HG02610 (cell line): ENCODE results near the gene PKN2.
"Not testable (repeated sequence)": the region's sequence is repeated elsewhere in the genome, so short reads cannot be mapped to it uniquely, and the experiment has no call there.

ENCODE experiments used
- ATAC-seq: cut with Tn5 transposase; IDR thresholded peaks from one replicate; pipeline ENCODE4 v1.9.1; 2021; ENCODE audit warnings: mild to moderate bottlenecking, moderate library complexity; ENCODE audit not compliant: unreplicated experiment

Gene PKN2

DNA sequence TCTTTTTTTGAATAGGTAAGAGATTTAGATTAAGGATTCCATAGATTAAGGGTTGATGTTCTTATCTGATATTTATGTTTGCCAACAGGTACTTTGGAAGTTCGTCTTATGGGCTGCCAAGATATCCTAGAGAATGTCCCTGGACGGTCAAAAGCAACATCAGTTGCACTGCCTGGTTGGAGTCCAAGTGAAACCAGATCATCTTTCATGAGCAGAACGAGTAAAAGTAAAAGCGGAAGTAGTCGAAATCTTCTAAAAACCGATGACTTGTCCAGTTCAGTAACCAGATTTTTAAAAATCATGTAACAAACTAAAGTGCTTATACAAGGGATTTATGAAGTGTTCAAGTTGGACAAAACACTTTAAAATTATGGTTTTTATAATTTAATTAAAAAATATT is 100.5 kb downstream of the PKN2 start:
- ATAC-seq: no peak

DNA sequence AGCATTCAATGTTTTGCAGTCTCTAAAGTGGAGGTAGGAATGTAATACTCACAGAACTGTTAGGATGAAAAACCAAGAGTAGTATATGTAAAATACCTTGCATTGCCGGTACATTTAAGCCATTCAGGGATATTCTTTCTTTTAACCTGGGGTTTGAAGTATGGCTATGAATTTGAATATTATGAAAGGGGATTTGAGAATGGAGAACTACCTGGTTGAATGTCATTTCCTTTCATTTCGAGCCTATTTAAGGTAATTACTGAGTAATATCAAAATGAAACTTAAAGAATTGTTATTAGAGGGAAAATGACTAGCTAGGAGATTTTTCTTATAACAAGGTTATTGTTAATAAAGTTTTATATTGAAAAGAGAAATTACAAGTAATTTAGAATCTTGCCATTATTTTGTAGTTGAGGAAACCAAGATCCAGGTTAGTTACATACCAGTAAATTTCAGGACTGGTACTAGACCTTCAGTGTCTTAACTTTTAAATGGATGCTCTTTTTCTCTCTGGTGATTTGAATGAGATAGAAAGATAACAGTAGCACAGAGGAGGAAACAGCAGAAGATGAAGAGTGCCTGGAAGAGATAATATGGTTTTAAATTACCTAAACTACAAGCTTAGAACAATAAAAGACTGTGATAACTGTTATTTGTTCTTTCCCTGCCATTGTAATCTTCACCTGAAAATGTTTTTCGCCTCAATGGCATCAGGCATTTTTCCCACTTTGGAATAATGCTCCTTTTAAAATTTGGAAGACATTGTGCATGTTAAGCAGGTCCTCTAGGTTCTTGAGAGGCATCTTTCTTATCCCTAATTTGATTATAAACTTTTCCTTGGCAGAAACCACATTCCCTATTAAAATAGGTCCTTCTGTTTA is 103.2 kb downstream of the PKN2 start:
- no peak for ATAC-seq

- no peak for ATAC-seq
These were observed 107.1 kb downstream of the PKN2 start for GRCh38 chr1:88791192-88791591.

- no peak for ATAC-seq
These were observed 115.4 kb downstream of the PKN2 start for GRCh38 chr1:88799491-88799890.

- ATAC-seq: no peak
These were observed 116.4 kb downstream of the PKN2 start for GRCh38 chr1:88800382-88801051.

GRCh38 chr1:88801575-88802208 is 117.6 kb downstream of the PKN2 start:
- ATAC-seq: no peak

DNA sequence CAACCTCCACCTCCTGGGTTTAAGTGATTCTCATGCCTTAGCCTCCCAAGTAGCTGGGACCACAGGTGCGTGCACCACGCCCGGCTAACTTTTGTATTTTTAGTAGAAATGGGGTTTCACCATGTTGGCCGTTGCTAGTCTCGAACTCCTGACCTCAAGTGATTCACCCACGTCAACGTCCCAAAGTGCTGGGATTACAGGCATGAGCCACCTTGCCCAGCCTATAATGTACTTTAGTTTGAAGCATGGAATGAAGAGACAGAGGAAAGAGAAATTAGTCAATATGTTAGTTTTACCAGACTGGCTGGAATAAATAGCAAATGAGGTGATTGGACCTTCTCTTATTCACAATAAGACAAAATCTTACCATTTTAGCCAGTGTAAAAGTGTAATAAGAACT is 118.3 kb downstream of the PKN2 start:
- ATAC-seq: no peak

DNA sequence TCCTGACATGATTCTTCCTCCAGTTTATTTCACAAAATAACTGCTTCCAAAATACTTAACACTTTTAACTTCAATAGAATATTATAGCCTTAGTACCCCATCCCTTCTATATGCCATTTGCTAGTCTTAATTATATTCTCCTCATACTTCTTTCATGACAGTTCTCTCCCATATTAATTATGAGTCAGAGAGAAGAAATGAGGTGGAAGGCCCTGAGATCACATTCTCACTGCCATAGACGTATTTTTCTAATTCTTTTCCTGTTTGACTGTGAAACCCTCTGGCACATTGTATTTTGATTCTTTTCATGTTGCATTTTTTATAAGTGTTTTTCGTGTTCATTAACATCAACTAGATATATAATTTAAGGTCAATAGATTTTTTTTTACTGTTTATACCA is 118.9 kb downstream of the PKN2 start:
- ATAC-seq: no peak

- ATAC-seq: no peak
These were observed 119.4 kb downstream of the PKN2 start for GRCh38 chr1:88803444-88803843.

DNA sequence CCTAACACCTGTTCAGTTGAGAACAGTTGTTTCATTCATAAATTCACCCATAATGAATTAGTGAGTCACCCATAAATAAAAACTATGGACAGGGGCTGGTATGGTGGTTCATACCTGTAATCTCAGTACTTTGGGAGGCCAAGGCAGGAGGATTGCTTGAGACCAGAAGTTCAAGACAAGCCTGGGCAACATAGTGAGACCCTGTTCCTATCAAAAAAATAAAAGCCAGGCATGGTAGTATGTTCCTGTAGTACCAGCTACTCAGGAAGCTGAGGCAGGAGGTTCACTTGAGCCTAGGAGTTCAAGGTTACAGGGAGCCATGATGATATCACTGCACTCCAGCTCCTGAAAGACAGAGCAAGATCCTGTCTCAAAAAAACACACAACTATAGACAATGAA is 128.3 kb downstream of the PKN2 start:
- ATAC-seq: no peak

DNA sequence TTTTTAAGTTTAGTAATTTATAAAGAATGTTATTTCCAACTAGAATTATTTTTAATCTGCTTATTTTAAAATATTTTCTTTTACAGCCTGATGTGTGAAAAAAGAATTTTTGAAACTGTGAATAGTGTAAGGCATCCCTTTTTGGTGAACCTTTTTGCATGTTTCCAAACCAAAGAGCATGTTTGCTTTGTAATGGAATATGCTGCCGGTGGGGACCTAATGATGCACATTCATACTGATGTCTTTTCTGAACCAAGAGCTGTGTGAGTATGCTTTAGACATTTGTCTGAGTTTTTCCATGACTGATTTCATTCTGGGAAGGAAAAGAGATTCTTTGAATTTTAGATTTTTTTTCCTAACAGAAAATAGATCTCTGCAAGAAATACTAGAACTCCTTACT is 129.4 kb downstream of the PKN2 start:
- ATAC-seq: no peak

- not testable (repeated sequence) for ATAC-seq
These were observed 135.6 kb downstream of the PKN2 start for GRCh38 chr1:88819642-88820041.

DNA sequence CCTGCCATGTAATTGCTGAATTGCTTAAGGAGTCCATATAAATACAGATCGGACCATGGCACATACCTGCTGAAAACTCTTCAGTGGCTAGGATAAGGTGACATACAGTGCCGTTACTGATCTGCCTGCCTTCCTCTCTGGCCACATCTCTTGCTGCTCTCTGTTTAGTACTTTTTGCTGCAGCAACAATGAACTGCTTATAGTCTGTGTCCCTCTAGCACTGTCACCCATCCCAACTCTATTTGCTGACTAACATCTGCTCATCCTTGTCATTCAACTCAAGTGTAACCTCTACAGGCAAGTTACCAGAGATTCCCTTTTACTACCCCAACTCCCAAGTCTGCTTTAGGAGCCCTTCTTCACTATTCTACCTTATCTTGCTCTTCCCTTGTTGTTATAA is 141.6 kb downstream of the PKN2 start:
- no peak for ATAC-seq

- no peak for ATAC-seq
These were observed 163.6 kb downstream of the PKN2 start for GRCh38 chr1:88847643-88848042.

GRCh38 chr1:88851303-88852063 is 167.4 kb downstream of the PKN2 start:
- ATAC-seq: no peak

DNA sequence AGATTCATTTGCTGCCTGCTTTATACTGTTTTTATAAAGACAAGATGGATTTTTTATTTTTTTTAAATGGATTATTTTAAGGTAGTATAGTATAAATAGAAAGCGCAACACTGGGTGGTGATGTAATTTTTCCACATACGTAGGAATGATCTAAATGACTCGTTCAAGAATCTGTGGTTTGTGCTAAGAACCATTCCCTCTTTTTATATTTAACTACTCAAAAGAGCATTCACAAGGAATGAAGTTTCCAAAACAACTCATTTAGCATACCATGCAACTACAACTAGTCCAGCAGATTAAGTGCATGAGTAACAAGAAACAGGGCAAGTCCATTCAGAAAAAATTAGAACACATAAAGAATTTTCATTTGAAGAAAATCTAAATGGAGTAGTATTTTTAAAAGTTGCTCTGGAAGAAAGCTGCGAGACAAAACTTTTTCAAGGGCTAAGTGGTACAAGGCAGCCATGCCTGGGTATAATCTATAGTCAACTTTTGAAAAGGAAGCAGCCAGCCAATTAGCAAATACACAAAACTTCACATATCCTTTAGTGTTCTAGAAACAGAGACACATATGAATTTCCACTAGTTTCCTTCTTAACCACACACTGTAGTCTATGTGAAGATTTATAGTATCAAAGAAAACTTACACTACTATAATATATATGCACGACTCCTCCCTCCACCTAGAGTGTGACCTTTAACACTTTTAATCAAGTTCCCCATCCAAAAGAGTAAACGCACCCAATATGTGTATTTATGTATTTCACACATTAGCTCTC is 183.9 kb downstream of the PKN2 start:
- ATAC-seq: peak; percentile 39

DNA sequence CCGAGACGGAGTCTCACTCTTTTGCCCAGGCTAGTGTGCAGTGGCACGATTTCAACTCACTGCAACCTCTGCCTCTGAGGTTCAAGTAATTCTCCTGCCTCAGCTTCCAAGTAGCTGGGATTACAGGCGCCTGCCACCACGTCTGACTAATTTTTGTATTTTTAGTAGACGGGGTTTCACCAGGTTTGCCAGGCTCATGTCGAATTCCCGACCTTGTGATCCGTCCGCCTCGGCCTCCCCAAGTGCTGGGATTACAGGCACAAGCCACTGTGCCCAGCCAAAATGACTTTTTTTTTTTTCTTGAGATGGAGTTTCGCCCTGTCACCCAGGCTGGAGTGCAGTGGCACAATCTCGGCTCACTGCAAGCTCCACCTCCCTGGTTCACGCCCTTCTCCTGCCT is 185.6 kb downstream of the PKN2 start:
- not testable (repeated sequence) for ATAC-seq

- no peak for ATAC-seq
These were observed 189.8 kb downstream of the PKN2 start for GRCh38 chr1:88873737-88874349.

DNA sequence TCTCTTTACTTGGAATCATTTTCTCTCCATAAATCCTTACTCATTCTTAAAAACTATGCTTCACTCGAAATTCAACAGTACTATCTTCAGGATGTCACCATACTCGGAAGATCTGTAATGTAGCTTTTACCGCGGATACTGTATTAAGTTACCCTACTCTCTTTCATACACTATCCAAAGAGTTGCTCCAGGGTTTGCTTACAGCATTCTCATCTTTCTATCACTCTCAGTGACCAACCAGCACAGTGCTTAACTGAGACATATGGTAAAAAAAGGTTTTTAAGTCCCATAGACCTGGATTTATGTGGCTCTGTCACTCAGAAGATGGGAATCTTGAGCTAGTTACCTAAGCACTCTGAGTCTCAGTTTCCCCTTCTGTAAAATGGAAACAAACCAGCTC is 191.5 kb downstream of the PKN2 start:
- no peak for ATAC-seq
